Left lung (tissue), 10 donors: Measurements from ENCODE around the gene RAB29. TPM values are rescaled to one million over a fixed set of nuclear protein-coding genes. Genes with fewer than 3 reads are reported as not detected.

Source experiments
- ATAC-seq: fragments of 200-7000 bp; cut with Tn5 transposase; one replicate; pipeline ENCODE4 v1.9.1; 2020; ENCODE audit warnings: moderate library complexity
- DNase-seq, 4 donors: peaks; one replicate each; pipeline ENCODE4 v3.0.0-alpha.2; 2013 to 2020
- H3K27ac ChIP-seq, 2 donors: fragments of 200-600 bp; sonication (generic) in 1 of 2; one replicate each; pipeline versions ENCODE4 v1.5.0 to v1.8.0; 2020 to 2021
- H3K27me3 ChIP-seq, 2 donors: fragments of 200-600 bp; sonication (generic) in 1 of 2; one replicate each; pipeline versions ENCODE4 v1.5.0 to v1.8.0; 2020 to 2021
- H3K36me3 ChIP-seq, 2 donors: fragments of 200-600 bp; sonication (generic) in 1 of 2; one replicate each; pipeline versions ENCODE4 v1.5.0 to v1.8.0; 2020 to 2021
- H3K4me1 ChIP-seq, 2 donors: fragments of 200-600 bp; one replicate each; pipeline ENCODE4 v1.8.0; 2021
- H3K4me3 ChIP-seq, 2 donors: fragments of 200-600 bp; sonication (generic) in 1 of 2; one replicate each; pipeline versions ENCODE4 v1.5.0 to v1.8.0; 2020 to 2021; ENCODE audit warnings: mild to moderate bottlenecking in 1 of 2
- H3K9me3 ChIP-seq, 2 donors: fragments of 200-600 bp; sonication (generic) in 1 of 2; one replicate each; pipeline versions ENCODE4 v1.5.0 to v1.8.0; 2020 to 2021
- CTCF ChIP-seq, 2 donors: fragments of 200-600 bp; sonication (generic) in 1 of 2; IDR thresholded peaks; one replicate each; pipeline versions ENCODE4 v1.5.0 to v1.8.0; 2021; ENCODE audit warnings: antibody characterized with exemption in 2 of 2
- intact Hi-C, 2 donors: fragments of 100-400 bp; cut with DNase I; formaldehyde crosslinking; loops; one replicate each; pipeline versions ENCODE4 v1.11.2 to v1.14.2; 2022
- polyA plus RNA-seq, 6 donors: library from polyadenylated mRNA; unstranded; fragments of 120-200 nt; gene quantifications; one replicate each; pipeline ENCODE4 v1.2.1, GENCODE V29; 2013; ENCODE audit not compliant: insufficient read length in 6 of 6
- total RNA-seq, 2 donors: library from RNA; stranded (reverse); fragmentation: NEBNext Ultra II Directional; extraction: Animal tissue kit (Norgen Biotek cat#: 25700); gene quantifications; one replicate each; pipeline ENCODE4 v1.2.1, GENCODE V29; 2021
- donor health status: DM: no; HTN: yes; CAD: no.
- donor health status: DM: no; HTN: no; CAD: no.

Gene RAB29
- total and polyA plus RNA-seq, 8 donors, result 6.1 to 29.9 (median 8.2) TPM

GRCh38 chr1:205749234-205750137 is 25.8 kb downstream of the RAB29 start:
- ATAC-seq (peak; percentile 90), DNase-seq (peak; percentile 91 to 98 (median 97))
- intact Hi-C loops, result no loop called here
- H3K36me3 ChIP-seq, result no peaks in the 10 kb centered on the region
- peak overlapping the region; percentile 94 to 98 for H3K27ac ChIP-seq
- H3K4me3 ChIP-seq, result peak overlapping the region; percentile 59 to 88
- no peak for TF ChIP-seq CTCF (IDR thresholded peaks at IDR 0.05)
- no peaks in the 10 kb centered on the region for H3K9me3 ChIP-seq
- peaks cover 21 to 38% of the 10 kb centered on the region in 2 donors for H3K4me1 ChIP-seq
- no peaks in the 10 kb centered on the region for H3K27me3 ChIP-seq

- Histone ChIP-seq H3K27me3 (no peaks in the 10 kb centered on the region), H3K4me1 (peaks cover 21 to 38% of the 10 kb centered on the region in 2 donors), H3K4me3 (peak overlapping the region; percentile 59 to 88), H3K27ac (peak overlapping the region; percentile 94 to 98), H3K36me3 (no peaks in the 10 kb centered on the region), H3K9me3 (no peaks in the 10 kb centered on the region)
- intact Hi-C loops, result no loop called here
- TF ChIP-seq CTCF (IDR thresholded peaks at IDR 0.05), result no peak
- ATAC-seq (peak; percentile 23), DNase-seq (peak in 2 of 4 donors; percentile 74 to 81)
Measured at GRCh38 chr1:205748403-205749233, 26.7 kb downstream of the RAB29 start.

- no peak for TF ChIP-seq CTCF (IDR thresholded peaks at IDR 0.05)
- peak overlapping the region; percentile 33 to 34 for H3K27ac ChIP-seq
- DNase-seq, result peak in 1 of 4 donors; percentile 12
- peak overlapping the region in 1 of 2 donors; percentile 88 for H3K4me3 ChIP-seq
- ATAC-seq, result no peak
- no peaks in the 10 kb centered on the region for H3K27me3 ChIP-seq
- H3K4me1 ChIP-seq, result peaks cover 21 to 38% of the 10 kb centered on the region in 2 donors
- no peaks in the 10 kb centered on the region for H3K36me3 ChIP-seq
- H3K9me3 ChIP-seq, result no peaks in the 10 kb centered on the region
- intact Hi-C loops, result no loop called here
Measured at GRCh38 chr1:205746757-205747412, 28.4 kb downstream of the RAB29 start.

GRCh38 chr1:205744403-205744802 is 30.9 kb downstream of the RAB29 start:
- intact Hi-C loops, result no loop called here
- no peak for TF ChIP-seq CTCF (IDR thresholded peaks at IDR 0.05)
- H3K27ac ChIP-seq, result no peak overlapping the region
- no peak for DNase-seq
- H3K4me3 ChIP-seq, result no peak overlapping the region
- peaks cover 21 to 46% of the 10 kb centered on the region in 2 donors for H3K4me1 ChIP-seq
- no peak for ATAC-seq
- H3K27me3 ChIP-seq, result no peaks in the 10 kb centered on the region
- H3K9me3 ChIP-seq, result no peaks in the 10 kb centered on the region
- H3K36me3 ChIP-seq, result no peaks in the 10 kb centered on the region
